ENCODE results near the gene ARHGAP10. TPM values are rescaled to one million over a fixed set of nuclear protein-coding genes. Genes with fewer than 3 reads are reported as not detected.

ARHGAP10 gene
- total RNA-seq, 1 donor from 2014 or later = 37.0 TPM

- DNase-seq (ENCODE audit: low read depth) = peak; percentile 70
Observed at GRCh38 chr4:147732518-147733235, 789 bp downstream of the ARHGAP10 start.

DNA sequence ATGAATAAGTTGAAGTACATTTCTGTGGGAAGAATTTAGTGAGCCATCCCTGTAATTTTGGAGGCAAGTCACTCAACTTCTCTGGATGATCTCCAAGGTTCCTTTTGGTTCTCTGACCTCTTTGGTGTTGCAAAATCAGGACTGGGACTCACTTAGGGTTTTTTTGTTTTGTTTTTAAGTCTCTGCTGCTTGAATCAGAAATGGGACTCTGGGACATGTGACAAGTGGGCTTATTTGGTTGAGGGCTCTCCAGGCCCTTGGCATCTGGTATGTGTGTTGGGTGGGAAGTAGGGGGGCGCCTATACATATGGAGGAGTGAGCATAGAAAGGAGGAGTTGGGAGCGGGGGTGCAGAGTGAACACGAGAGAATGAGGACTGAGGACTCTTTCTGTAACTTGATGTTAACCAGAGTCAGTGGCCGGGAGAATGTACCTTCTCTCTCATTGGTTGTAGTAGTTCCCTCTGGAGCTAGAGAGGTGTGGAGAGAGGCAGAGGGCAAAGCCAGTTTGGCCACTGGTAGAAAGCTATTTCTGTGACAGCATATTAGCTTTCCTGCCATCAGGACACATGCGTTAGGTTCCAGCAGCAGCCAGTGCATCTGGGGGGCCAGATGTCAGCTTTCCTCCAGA, 1.9 kb downstream of the ARHGAP10 start:
- DNase-seq (ENCODE audit: low read depth) = peak; percentile 47

- no peak for DNase-seq (ENCODE audit: low read depth)
Observed at GRCh38 chr4:147734496-147734895, 2.6 kb downstream of the ARHGAP10 start.

DNA sequence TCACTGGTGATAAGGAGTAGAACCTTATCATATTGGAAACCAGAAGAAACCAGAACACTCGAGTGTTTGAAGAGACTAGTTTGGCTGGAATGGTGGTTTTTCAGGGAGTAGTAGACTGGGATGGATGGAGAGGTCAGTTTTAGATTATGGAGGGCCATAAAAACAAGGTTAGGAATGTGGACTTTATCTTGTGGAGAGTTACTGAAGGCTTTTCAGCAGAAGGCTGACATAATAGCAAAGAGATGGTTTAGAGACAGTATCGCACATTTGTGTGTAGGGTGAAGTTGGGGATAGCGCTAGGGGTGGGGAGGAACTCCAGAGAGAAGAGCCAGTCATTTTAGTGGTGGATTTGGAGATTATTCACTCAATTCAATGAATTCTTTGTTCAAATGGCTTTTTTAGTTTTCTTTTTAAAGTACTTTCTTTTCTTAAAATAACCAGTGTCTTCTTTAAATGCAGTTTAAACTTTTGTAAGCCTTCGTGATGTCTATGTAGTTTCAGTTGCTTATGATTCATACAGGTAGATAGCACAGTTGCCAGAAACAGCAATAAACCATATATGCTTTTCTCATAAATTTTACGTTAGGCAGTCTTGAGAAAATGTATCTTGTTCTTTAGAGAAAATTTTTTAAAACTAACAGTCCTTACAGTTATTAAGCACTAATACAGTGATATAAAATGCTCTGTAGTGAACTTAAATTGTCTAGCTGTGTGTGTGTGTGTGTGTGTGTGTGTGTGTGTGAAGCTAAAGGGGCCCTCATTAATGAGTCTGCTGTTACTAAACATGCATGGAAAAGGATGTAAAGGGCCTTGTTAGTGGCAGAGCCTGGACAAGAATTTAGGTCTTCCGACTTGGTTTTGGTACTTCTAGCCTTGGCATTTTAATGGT, 3.8 kb downstream of the ARHGAP10 start:
- DNase-seq (ENCODE audit: low read depth) = no peak

DNA sequence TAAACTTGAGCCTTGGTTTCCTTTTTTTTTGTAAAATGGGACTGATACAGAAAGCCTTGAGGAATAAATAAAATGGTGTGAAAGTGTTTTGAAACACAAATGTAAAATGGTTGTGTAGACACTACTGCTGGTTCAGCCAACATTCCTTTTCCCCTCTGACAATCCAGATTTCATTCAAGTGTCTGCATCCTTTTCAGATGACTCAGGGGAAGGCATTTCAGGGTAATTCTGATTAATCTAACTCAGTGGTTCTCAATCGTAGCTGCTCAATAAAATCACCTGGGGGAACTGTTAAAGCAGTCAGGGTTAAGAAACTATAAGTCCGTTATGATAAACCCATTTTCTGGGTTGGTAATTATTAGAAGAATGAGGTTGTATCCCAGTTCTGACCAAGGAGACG, 4.6 kb downstream of the ARHGAP10 start:
- peak; percentile 54 for DNase-seq (ENCODE audit: low read depth)

- no peak for DNase-seq (ENCODE audit: low read depth)
Observed at GRCh38 chr4:147737623-147738022, 5.7 kb downstream of the ARHGAP10 start.

GRCh38 chr4:147739239-147739823, 7.4 kb downstream of the ARHGAP10 start:
- no peak for DNase-seq (ENCODE audit: low read depth)

GRCh38 chr4:147740176-147740575, 8.3 kb downstream of the ARHGAP10 start:
- DNase-seq (ENCODE audit: low read depth) = no peak

DNA sequence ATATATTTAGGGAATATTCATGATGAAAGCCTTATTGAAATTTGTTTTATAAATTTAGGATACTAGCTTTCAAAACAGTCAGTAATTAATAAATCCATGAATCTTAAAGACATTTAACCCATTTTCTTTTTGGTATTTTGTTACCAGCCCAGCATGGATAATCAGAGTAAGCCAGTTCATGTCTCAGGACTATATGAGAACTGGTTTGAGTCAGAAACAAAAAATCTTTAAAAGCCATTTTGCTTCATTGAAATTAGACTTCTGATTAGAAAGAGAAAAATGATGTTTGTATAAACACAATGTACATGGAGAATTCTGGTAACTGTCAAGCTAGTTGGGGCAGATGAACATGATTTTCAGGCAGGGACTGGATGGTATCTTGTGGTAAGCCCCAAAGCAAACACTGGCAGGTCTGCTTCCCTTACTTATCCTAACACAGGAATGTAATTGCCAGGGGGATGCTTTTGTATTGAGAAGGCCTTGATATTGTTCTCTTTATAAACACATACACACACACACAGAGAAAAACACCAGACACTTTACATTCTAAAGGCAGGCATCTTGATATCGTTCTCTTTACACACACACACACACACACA, 9.4 kb downstream of the ARHGAP10 start:
- DNase-seq (ENCODE audit: low read depth) = peak; percentile 55

- DNase-seq (ENCODE audit: low read depth) = no peak
Observed at GRCh38 chr4:147747787-147748454, 16.0 kb downstream of the ARHGAP10 start.

- DNase-seq (ENCODE audit: low read depth) = no peak
Observed at GRCh38 chr4:147749811-147750321, 18.0 kb downstream of the ARHGAP10 start.

DNA sequence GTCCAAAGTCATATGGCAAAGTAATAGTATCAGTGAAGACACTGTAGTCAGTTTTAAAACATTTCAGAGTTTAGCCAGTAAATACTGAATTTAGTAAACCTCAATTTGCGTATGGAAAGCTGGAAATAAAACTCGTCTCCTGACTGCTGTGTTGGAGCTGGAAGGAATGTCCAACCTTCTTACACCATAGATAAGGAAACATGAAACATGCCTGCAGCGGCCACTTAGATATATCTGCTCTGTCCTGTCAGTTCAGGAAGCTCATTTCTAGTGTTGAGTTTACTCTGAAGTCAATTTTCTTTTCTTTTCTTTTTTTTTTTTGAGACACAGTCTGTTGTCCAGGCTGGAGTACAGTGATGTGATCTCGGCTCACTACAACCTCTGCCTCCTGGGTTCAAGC, 21.2 kb downstream of the ARHGAP10 start:
- DNase-seq (ENCODE audit: low read depth) = no peak

DNA sequence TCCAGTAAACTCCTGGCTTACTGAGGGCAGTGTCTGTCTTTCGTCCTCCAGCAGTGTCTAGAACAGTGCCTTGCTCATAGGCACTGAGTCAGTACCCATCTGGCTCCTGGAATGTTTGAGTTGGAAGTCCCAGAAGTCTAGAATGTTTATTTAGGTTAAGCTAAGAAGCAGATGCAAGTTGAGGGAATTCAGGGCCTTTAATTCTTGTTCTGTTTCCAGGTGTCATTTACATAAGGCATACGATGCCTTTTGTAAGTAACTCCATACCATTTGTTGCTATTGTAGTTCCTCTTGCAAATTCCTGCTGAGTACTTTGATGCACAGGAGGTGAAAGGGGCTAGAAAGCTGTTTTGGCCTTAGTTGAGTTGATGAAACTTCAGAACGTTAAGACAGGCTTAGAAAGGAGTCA, 22.2 kb downstream of the ARHGAP10 start:
- DNase-seq (ENCODE audit: low read depth) = no peak

- DNase-seq (ENCODE audit: low read depth) = no peak
Observed at GRCh38 chr4:147755561-147756295, 23.8 kb downstream of the ARHGAP10 start.

GRCh38 chr4:147756417-147756816, 24.5 kb downstream of the ARHGAP10 start:
- no peak for DNase-seq (ENCODE audit: low read depth)

- DNase-seq (ENCODE audit: low read depth) = no peak
Observed at GRCh38 chr4:147760176-147760575, 28.3 kb downstream of the ARHGAP10 start.

GRCh38 chr4:147760695-147761094, 28.8 kb downstream of the ARHGAP10 start:
- peak; percentile 44 for DNase-seq (ENCODE audit: low read depth)

DNA sequence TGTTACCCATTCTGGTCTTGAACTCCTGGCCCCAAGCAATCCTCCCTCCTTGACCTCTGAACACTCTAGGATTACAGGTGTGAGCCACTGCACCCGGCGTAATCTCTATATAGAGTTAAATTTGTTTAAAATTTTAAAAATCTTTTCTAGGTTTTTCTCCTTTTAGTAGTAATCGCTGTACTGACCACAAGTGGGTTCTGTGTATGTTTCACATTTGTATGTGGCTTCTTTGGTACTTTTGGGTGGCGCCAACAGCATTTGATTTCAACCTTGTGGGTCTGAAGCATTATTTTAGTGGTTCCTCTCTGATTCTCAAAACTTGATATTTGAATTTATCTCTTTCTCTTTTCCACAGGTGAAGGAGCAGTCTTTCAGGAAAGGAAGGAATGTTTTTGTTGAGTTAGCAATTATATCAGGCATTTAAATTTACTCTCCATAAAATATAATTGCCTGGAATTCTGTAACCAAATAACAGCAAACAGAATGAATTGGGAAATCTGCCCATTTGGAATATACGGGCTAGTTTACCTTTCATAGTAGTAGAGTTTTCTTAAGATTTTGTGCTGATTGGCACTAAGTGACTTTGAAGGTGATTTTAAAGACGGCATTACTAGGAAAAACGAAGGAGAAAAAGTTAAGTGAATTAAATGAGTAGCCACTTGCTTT, 29.5 kb downstream of the ARHGAP10 start:
- DNase-seq (ENCODE audit: low read depth) = no peak

DNA sequence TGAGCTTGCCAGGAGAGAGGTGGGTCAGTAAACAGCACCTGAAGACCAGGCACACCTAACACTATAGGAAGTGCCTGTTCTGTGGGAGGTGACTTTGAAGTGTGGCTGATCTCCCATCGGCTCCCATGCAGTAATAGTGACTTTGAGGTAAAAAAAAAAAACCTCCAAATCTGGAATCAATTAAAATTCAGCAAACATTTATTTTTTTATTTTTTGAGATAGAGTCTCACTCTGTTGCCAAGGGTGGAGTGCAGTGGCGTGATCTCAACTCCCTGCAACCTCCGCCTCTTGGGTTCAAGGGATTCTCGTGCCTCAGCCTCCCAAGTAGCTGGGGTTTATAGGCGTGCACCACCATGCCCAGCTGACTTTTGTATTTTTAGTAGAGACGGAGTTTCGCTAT, 32.4 kb downstream of the ARHGAP10 start:
- DNase-seq (ENCODE audit: low read depth) = no peak
